ENCODE measurements around the gene PIP4P1.

Gene PIP4P1

DNA sequence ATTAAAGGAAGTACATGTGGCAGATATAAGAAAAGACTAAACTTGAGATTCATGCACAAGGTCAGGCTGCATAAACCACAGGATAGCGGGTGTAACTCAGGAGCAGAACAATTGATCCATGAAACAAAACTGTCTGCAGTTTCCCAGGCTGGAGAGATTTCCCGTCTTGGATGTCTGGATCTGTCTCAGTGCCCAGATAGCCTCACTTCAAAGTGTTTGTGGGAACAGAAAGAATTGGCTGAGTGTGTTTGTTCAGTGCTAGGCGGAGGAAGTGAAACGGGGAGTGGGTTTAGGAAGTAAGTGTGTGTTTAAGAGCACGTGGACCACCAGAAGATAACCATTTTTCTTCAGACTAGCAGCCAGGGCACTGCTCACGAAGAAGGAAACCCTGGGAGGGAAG lies 42.7 kb upstream of the PIP4P1 start:
- no peak overlapping the region for H3K4me3 ChIP-seq (ENCODE audit: low read length)
- H3K4me2 ChIP-seq (ENCODE audit: low read length): no peak overlapping the region
- no CpG with 5 or more reads among the region's 6 CpGs for WGBS (ENCODE audit: extremely low coverage, insufficient coverage, low lambda C conversion rate)
- H3K79me2 ChIP-seq (ENCODE audit: control insufficient read depth, insufficient read depth, low read length): no peaks in the 10 kb centered on the region
- H3K36me3 ChIP-seq (ENCODE audit: control insufficient read depth, insufficient read depth, low read length): no peaks in the 10 kb centered on the region
- H3K18ac ChIP-seq (ENCODE audit: low read length): no peak overlapping the region
- no peak overlapping the region for H4K5ac ChIP-seq (ENCODE audit: low read length)
- H3K79me1 ChIP-seq (ENCODE audit: low read length): no peaks in the 10 kb centered on the region
- no peak overlapping the region for H3K56ac ChIP-seq (ENCODE audit: low read length)
- no peak overlapping the region for H3K27ac ChIP-seq (ENCODE audit: low read depth, low read length)
- no peak overlapping the region for H2BK120ac ChIP-seq (ENCODE audit: low read depth, low read length)
- H4K8ac ChIP-seq (ENCODE audit: low read depth, low read length): no peak overlapping the region
- H2BK15ac ChIP-seq (replicated peaks; ENCODE audit: low read depth): no peak overlapping the region
- no peak overlapping the region for H2AK5ac ChIP-seq (ENCODE audit: low read length)
- no peak overlapping the region for H3K9ac ChIP-seq (ENCODE audit: low read length)
- H3K27me3 ChIP-seq (ENCODE audit: insufficient read depth, low read length, poor library complexity): no peaks in the 10 kb centered on the region
- H3K4ac ChIP-seq (ENCODE audit: low read depth, low read length): no peak overlapping the region
- no peak for DNase-seq
- peaks cover 2% of the 10 kb centered on the region for H3K4me1 ChIP-seq (ENCODE audit: control insufficient read depth, low read depth, low read length)
- no peak overlapping the region for H2BK5ac ChIP-seq (ENCODE audit: low read length)
- H3K23ac ChIP-seq (ENCODE audit: low read length): no peak overlapping the region

DNA sequence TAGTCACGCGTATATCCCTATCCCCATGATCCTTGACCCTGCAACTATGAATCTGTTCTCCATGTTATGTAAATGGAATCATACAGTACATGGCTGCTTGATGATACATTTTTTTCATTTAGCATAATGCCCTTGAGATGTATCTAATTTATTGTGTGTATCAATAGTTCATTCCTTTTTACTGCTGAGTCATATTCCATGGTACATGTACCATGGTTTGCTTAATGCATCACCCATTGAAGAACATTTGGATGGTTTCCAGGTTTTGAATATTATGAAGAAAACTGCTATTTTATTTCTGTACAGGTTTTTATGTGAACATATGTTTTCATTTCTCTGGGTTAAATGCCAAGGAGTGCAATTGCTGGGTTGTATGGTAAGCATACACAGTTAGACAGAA lies 40.1 kb upstream of the PIP4P1 start:
- Histone ChIP-seq H2AK5ac (ENCODE audit: low read length) (no peak overlapping the region), H3K79me2 (ENCODE audit: control insufficient read depth, insufficient read depth, low read length) (no peaks in the 10 kb centered on the region), H2BK5ac (ENCODE audit: low read length) (no peak overlapping the region), H2BK15ac (replicated peaks; ENCODE audit: low read depth) (no peak overlapping the region), H3K79me1 (ENCODE audit: low read length) (no peaks in the 10 kb centered on the region), H3K9ac (ENCODE audit: low read length) (no peak overlapping the region), H2BK120ac (ENCODE audit: low read depth, low read length) (no peak overlapping the region), H3K23ac (ENCODE audit: low read length) (no peak overlapping the region), H3K4me2 (ENCODE audit: low read length) (no peak overlapping the region), H3K4ac (ENCODE audit: low read depth, low read length) (no peak overlapping the region), H3K4me1 (ENCODE audit: control insufficient read depth, low read depth, low read length) (peaks cover 5% of the 10 kb centered on the region), H3K4me3 (ENCODE audit: low read length) (no peak overlapping the region), H3K27me3 (ENCODE audit: insufficient read depth, low read length, poor library complexity) (no peaks in the 10 kb centered on the region), H3K18ac (ENCODE audit: low read length) (no peak overlapping the region), H3K36me3 (ENCODE audit: control insufficient read depth, insufficient read depth, low read length) (no peaks in the 10 kb centered on the region), H3K27ac (ENCODE audit: low read depth, low read length) (no peak overlapping the region), H4K8ac (ENCODE audit: low read depth, low read length) (no peak overlapping the region), H4K5ac (ENCODE audit: low read length) (no peak overlapping the region), H3K56ac (ENCODE audit: low read length) (no peak overlapping the region)
- whole genome bisulfite sequencing (ENCODE audit: extremely low coverage, insufficient coverage, low lambda C conversion rate): no CpG with 5 or more reads among the region's 2 CpGs
- no peak for DNase-seq

DNA sequence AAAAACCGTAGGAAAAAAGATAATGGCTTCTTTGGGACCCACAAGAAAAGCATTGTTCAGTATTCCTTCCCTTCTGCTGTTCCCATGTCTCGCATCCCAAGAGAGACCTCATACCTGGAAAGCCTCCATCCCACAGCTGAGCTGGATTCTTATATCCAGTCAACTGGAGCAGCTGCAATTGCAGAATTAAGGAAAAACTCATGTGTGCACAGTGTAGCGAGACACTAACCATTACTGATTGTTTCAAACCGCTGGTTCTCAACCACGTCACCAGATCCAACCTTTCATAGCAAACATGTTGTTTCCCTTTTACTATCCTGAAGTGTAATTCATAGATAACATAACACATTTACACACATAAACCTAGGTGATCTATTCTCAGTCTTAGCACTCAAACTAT lies 38.6 kb upstream of the PIP4P1 start:
- Histone ChIP-seq H3K4me1 (ENCODE audit: control insufficient read depth, low read depth, low read length) (peaks cover 5% of the 10 kb centered on the region), H3K4me2 (ENCODE audit: low read length) (no peak overlapping the region), H3K27ac (ENCODE audit: low read depth, low read length) (no peak overlapping the region), H3K36me3 (ENCODE audit: control insufficient read depth, insufficient read depth, low read length) (no peaks in the 10 kb centered on the region), H2BK120ac (ENCODE audit: low read depth, low read length) (peak overlapping the region; percentile 78), H3K23ac (ENCODE audit: low read length) (no peak overlapping the region), H2BK5ac (ENCODE audit: low read length) (no peak overlapping the region), H3K18ac (ENCODE audit: low read length) (peak overlapping the region; percentile 91), H2AK5ac (ENCODE audit: low read length) (no peak overlapping the region), H4K8ac (ENCODE audit: low read depth, low read length) (peak overlapping the region; percentile 40), H3K79me1 (ENCODE audit: low read length) (no peaks in the 10 kb centered on the region), H3K56ac (ENCODE audit: low read length) (peak overlapping the region; percentile 43), H3K4me3 (ENCODE audit: low read length) (no peak overlapping the region), H4K5ac (ENCODE audit: low read length) (no peak overlapping the region), H3K27me3 (ENCODE audit: insufficient read depth, low read length, poor library complexity) (no peaks in the 10 kb centered on the region), H3K4ac (ENCODE audit: low read depth, low read length) (no peak overlapping the region), H3K79me2 (ENCODE audit: control insufficient read depth, insufficient read depth, low read length) (no peaks in the 10 kb centered on the region), H3K9ac (ENCODE audit: low read length) (no peak overlapping the region), H2BK15ac (replicated peaks; ENCODE audit: low read depth) (no peak overlapping the region)
- DNase-seq: no peak
- no CpG with 5 or more reads among the region's 5 CpGs for WGBS (ENCODE audit: extremely low coverage, insufficient coverage, low lambda C conversion rate)

DNA sequence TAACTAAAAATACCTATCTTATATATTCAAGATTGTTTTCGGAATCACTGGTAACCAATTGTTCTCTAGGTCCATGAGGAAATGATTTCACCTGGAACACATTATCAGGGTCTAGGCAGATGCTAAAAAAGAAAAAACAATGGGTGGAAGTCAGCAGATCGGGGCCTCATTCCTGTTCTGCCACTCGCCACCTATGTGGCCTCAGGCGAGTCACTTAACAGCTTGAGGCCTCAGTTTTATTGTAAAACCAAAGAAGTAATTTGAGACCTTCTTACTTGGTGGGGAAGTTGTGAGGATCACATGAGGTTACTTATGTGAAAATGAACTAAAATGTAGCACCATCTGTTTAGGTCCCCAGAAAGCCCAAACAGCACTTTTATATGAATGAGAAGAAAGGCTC lies 37.9 kb upstream of the PIP4P1 start:
- Histone ChIP-seq H3K4ac (ENCODE audit: low read depth, low read length) (no peak overlapping the region), H2BK15ac (replicated peaks; ENCODE audit: low read depth) (no peak overlapping the region), H4K8ac (ENCODE audit: low read depth, low read length) (no peak overlapping the region), H3K4me1 (ENCODE audit: control insufficient read depth, low read depth, low read length) (peaks cover 5% of the 10 kb centered on the region), H3K4me3 (ENCODE audit: low read length) (no peak overlapping the region), H3K36me3 (ENCODE audit: control insufficient read depth, insufficient read depth, low read length) (no peaks in the 10 kb centered on the region), H3K9ac (ENCODE audit: low read length) (no peak overlapping the region), H2BK120ac (ENCODE audit: low read depth, low read length) (no peak overlapping the region), H3K4me2 (ENCODE audit: low read length) (no peak overlapping the region), H3K79me2 (ENCODE audit: control insufficient read depth, insufficient read depth, low read length) (no peaks in the 10 kb centered on the region), H2BK5ac (ENCODE audit: low read length) (no peak overlapping the region), H3K56ac (ENCODE audit: low read length) (no peak overlapping the region), H3K23ac (ENCODE audit: low read length) (no peak overlapping the region), H2AK5ac (ENCODE audit: low read length) (no peak overlapping the region), H3K79me1 (ENCODE audit: low read length) (no peaks in the 10 kb centered on the region), H3K27ac (ENCODE audit: low read depth, low read length) (no peak overlapping the region), H3K27me3 (ENCODE audit: insufficient read depth, low read length, poor library complexity) (no peaks in the 10 kb centered on the region), H4K5ac (ENCODE audit: low read length) (no peak overlapping the region), H3K18ac (ENCODE audit: low read length) (no peak overlapping the region)
- DNase-seq: peak; percentile 75
- WGBS (ENCODE audit: extremely low coverage, insufficient coverage, low lambda C conversion rate): no CpG with 5 or more reads among the region's 4 CpGs

DNA sequence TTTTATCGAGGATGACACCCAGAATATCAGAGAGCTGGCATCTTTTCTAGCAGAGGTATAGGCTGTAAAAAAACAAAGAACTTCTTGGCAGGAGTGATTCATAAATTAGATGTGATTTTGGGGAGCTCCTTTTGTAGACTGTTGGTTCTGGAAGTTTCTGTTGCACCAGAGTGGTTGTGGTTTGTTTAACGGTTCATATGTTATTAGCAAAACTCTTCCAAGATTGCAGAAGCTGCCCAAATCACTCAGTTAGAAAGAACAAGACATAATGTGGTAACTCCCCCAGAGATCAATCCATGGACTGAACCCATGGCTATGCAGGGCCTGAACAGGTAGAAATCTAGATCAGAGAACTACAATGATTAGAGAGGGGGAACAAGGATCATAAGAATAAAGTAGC lies 37.4 kb upstream of the PIP4P1 start:
- no CpG with 5 or more reads among the region's 2 CpGs for WGBS (ENCODE audit: extremely low coverage, insufficient coverage, low lambda C conversion rate)

DNA sequence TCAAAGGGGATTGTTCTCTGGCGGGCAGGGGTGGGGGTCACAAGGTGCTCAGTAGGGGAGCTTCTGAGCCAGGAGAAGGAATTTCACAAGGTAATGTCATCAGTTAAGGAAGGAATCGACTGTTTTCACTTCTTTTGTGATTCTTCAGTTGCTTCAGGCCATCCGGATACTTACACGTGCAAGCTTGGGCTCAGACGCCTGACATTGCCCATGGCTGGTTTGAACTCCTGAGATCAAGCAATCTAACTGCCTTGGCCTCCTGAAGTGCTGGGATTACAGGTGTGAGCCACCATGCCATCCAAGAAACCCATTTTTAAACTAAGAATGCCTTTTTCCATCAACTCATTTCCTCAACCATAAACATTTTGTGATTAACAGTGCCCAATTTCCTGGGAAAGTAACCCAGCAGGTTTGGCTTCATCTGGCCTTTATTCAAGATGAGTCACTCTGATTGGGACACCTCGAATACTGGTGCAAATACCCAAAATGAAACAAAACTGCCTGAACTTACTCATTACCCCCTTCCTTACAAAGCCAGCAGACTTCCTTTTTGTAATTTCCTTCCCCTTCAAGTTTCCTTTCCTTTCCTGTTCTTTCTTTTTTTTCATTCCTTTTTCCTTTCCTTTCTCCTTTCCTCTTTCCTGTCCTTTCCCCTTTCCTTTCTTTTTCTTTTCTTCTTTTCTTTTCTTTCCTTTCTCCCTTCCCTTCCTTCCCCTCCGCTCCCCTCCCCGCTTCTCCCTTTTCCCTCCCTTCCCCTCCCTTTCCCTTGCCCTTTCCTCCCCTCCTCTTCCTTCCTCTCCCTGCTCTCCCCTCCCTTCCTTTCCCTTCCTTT lies 33.9 kb upstream of the PIP4P1 start:
- Histone ChIP-seq H3K9ac (ENCODE audit: low read length) (no peak overlapping the region), H3K4me3 (ENCODE audit: low read length) (no peak overlapping the region), H3K27ac (ENCODE audit: low read depth, low read length) (no peak overlapping the region), H4K8ac (ENCODE audit: low read depth, low read length) (no peak overlapping the region), H3K27me3 (ENCODE audit: insufficient read depth, low read length, poor library complexity) (no peaks in the 10 kb centered on the region), H3K23ac (ENCODE audit: low read length) (no peak overlapping the region), H2BK15ac (replicated peaks; ENCODE audit: low read depth) (no peak overlapping the region), H3K18ac (ENCODE audit: low read length) (no peak overlapping the region), H2BK5ac (ENCODE audit: low read length) (no peak overlapping the region), H4K5ac (ENCODE audit: low read length) (no peak overlapping the region), H3K56ac (ENCODE audit: low read length) (no peak overlapping the region), H2BK120ac (ENCODE audit: low read depth, low read length) (no peak overlapping the region), H3K79me2 (ENCODE audit: control insufficient read depth, insufficient read depth, low read length) (no peaks in the 10 kb centered on the region), H3K4me1 (ENCODE audit: control insufficient read depth, low read depth, low read length) (peaks cover 5% of the 10 kb centered on the region), H2AK5ac (ENCODE audit: low read length) (no peak overlapping the region), H3K79me1 (ENCODE audit: low read length) (no peaks in the 10 kb centered on the region), H3K4me2 (ENCODE audit: low read length) (no peak overlapping the region), H3K4ac (ENCODE audit: low read depth, low read length) (no peak overlapping the region), H3K36me3 (ENCODE audit: control insufficient read depth, insufficient read depth, low read length) (no peaks in the 10 kb centered on the region)
- WGBS (ENCODE audit: extremely low coverage, insufficient coverage, low lambda C conversion rate): no CpG with 5 or more reads among the region's 8 CpGs
- peak; percentile 82 for DNase-seq

More for the DNA sequence above, 37.4 kb upstream of the PIP4P1 start:
- H3K18ac ChIP-seq (ENCODE audit: low read length): peak overlapping the region; percentile 94
- no peak overlapping the region for H4K5ac ChIP-seq (ENCODE audit: low read length)
- no peak for DNase-seq
- no peak overlapping the region for H3K9ac ChIP-seq (ENCODE audit: low read length)
- peak overlapping the region; percentile 29 for H2AK5ac ChIP-seq (ENCODE audit: low read length)
- H3K23ac ChIP-seq (ENCODE audit: low read length): no peak overlapping the region
- H3K4ac ChIP-seq (ENCODE audit: low read depth, low read length): peak overlapping the region; percentile 55
- no peak overlapping the region for H3K4me2 ChIP-seq (ENCODE audit: low read length)
- peaks cover 5% of the 10 kb centered on the region for H3K4me1 ChIP-seq (ENCODE audit: control insufficient read depth, low read depth, low read length)
- peak overlapping the region; percentile 29 for H2BK5ac ChIP-seq (ENCODE audit: low read length)
- H3K79me2 ChIP-seq (ENCODE audit: control insufficient read depth, insufficient read depth, low read length): no peaks in the 10 kb centered on the region
- no peak overlapping the region for H4K8ac ChIP-seq (ENCODE audit: low read depth, low read length)
- H3K27me3 ChIP-seq (ENCODE audit: insufficient read depth, low read length, poor library complexity): no peaks in the 10 kb centered on the region
- no peaks in the 10 kb centered on the region for H3K36me3 ChIP-seq (ENCODE audit: control insufficient read depth, insufficient read depth, low read length)
- peak overlapping the region; percentile 44 for H3K56ac ChIP-seq (ENCODE audit: low read length)
- peak overlapping the region; percentile 74 for H2BK15ac ChIP-seq (replicated peaks; ENCODE audit: low read depth)
- no peak overlapping the region for H3K27ac ChIP-seq (ENCODE audit: low read depth, low read length)
- H3K79me1 ChIP-seq (ENCODE audit: low read length): no peaks in the 10 kb centered on the region
- H2BK120ac ChIP-seq (ENCODE audit: low read depth, low read length): peak overlapping the region; percentile 82
- no peak overlapping the region for H3K4me3 ChIP-seq (ENCODE audit: low read length)

Data from mesendoderm (in vitro differentiated cells).